Measurements from ENCODE around the gene SELENON.

SELENON gene

GRCh38 chr1:25867210-25867991, 67.4 kb downstream of the SELENON start:
- H3K36me3 Mint-ChIP-seq (ENCODE audit: insufficient read depth): peaks cover 3% of the 10 kb centered on the region
- DNase-seq (no peak), ATAC-seq (replicated peaks) (no peak)
- H3K9me3 Mint-ChIP-seq: no peaks in the 10 kb centered on the region
- H3K4me3 Mint-ChIP-seq: no peak overlapping the region
- H3K27me3 Mint-ChIP-seq: no peaks in the 10 kb centered on the region
- H3K4me1 Mint-ChIP-seq (ENCODE audit: low read depth in 2 of 2): peaks cover 0 to 3% of the 10 kb centered on the region in 2 donors
- H3K27ac Mint-ChIP-seq: no peak overlapping the region
